ENCODE data around the gene GP2.

GRCh38 chr16:20363191-20363590 lies 35.9 kb upstream of the GP2 start:
- TF ChIP-seq CTCF (IDR thresholded peaks at IDR 0.05), result no peak
- no peak for TF ChIP-seq POLR2A (IDR thresholded peaks at IDR 0.05)

Data from tibial nerve (tissue), 3 donors.